Measurements from ENCODE around the gene ITGB1BP1.

ITGB1BP1 gene

DNA sequence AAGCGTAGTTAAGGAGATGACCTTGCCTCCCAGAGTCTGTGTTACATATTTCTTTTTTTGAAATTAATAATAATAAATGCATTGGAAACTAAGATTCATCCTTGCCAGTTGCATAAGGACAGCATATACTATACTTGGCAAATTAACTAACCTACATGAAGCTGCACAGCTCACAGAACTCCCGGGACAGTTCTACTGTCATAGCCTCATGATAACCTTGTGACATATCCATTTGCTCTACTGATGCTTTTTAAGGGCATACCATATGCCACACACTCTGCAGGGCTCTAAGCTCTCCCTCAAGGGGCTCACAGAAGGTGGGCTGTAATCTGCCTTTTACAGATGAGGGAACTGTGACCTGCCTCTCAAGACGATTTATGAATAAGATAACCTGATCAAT, 3.8 kb downstream of the ITGB1BP1 start:
- H3K4me3 ChIP-seq (ENCODE audit: low read depth, low read length): no peak overlapping the region
- TF ChIP-seq, protein P1, sequence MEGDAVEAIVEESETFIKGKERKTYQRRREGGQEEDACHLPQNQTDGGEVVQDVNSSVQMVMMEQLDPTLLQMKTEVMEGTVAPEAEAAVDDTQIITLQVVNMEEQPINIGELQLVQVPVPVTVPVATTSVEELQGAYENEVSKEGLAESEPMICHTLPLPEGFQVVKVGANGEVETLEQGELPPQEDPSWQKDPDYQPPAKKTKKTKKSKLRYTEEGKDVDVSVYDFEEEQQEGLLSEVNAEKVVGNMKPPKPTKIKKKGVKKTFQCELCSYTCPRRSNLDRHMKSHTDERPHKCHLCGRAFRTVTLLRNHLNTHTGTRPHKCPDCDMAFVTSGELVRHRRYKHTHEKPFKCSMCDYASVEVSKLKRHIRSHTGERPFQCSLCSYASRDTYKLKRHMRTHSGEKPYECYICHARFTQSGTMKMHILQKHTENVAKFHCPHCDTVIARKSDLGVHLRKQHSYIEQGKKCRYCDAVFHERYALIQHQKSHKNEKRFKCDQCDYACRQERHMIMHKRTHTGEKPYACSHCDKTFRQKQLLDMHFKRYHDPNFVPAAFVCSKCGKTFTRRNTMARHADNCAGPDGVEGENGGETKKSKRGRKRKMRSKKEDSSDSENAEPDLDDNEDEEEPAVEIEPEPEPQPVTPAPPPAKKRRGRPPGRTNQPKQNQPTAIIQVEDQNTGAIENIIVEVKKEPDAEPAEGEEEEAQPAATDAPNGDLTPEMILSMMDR (IDR thresholded peaks at IDR 0.05; ENCODE audit: insufficient read depth, low read depth, low read length, missing control alignments): no peak
- no peak for DNase-seq (ENCODE audit: low read depth)

DNA sequence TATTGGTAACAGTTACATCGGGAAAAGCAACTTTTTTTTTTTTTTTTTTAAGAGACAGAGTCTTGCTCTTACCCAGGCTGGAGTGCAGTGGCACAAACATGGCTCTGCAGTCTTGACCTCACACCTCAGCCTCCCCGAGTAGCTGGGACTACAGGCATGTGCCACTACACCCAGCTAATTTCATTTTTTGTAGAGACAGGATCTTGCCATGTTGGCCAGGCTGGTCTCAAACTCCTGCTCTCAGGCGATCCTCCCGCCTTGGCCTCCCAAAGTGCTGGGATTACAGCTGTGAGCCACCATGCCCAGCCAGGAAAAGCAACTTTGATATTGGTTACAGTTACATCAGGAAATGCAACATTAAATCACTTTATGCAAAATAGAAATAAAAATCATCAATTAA, 4.6 kb downstream of the ITGB1BP1 start:
- H3K4me3 ChIP-seq (ENCODE audit: low read depth, low read length): no peak overlapping the region

DNA sequence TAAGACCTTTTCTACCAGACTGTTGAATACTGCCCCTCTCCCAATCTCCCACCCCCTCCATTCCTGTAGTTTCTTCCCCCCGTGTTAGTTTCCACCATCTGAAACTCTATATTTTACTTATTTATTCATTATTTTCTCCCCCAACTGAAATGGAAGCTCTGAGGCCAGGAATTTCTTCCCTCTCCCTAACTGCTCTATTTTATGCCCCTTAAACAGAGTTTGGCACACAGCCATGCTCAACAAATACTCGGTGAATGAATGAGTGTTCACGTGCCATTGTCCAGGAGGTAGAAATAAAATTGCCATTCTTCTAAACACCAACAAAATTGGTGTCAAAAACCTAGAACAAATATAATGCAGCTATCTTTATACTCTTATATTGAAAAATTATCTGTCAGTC, 5.6 kb downstream of the ITGB1BP1 start:
- no peak for DNase-seq (ENCODE audit: low read depth)
- TF ChIP-seq, protein P1 (IDR thresholded peaks at IDR 0.05; ENCODE audit: insufficient read depth, low read depth, low read length, missing control alignments): no peak
- H3K4me3 ChIP-seq (ENCODE audit: low read depth, low read length): no peak overlapping the region

More for the DNA sequence above, 4.6 kb downstream of the ITGB1BP1 start:
- TF ChIP-seq, protein P1 (IDR thresholded peaks at IDR 0.05; ENCODE audit: insufficient read depth, low read depth, low read length, missing control alignments): no peak
- DNase-seq (ENCODE audit: low read depth): no peak

DNA sequence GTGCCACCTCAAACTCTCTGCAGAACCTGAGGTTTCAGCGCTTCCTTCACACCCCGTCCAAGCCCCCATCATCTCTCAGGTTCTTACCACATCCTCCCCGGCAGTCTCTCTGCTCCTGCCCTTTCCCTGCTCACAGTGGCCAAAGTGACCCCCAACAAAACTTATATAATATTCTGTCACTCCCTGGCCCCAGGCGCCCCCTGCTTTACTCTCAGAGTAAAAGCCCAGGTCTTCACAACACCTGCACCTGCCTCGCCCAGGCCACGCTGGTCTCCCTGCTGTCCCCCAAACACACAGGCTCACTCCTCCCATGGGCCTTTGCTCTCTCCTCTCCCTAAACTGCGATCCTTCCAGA, 6.4 kb downstream of the ITGB1BP1 start:
- TF ChIP-seq, protein P1 (IDR thresholded peaks at IDR 0.05; ENCODE audit: insufficient read depth, low read depth, low read length, missing control alignments): no peak
- no peak overlapping the region for H3K4me3 ChIP-seq (ENCODE audit: low read depth, low read length)
- DNase-seq (ENCODE audit: low read depth): no peak

DNA sequence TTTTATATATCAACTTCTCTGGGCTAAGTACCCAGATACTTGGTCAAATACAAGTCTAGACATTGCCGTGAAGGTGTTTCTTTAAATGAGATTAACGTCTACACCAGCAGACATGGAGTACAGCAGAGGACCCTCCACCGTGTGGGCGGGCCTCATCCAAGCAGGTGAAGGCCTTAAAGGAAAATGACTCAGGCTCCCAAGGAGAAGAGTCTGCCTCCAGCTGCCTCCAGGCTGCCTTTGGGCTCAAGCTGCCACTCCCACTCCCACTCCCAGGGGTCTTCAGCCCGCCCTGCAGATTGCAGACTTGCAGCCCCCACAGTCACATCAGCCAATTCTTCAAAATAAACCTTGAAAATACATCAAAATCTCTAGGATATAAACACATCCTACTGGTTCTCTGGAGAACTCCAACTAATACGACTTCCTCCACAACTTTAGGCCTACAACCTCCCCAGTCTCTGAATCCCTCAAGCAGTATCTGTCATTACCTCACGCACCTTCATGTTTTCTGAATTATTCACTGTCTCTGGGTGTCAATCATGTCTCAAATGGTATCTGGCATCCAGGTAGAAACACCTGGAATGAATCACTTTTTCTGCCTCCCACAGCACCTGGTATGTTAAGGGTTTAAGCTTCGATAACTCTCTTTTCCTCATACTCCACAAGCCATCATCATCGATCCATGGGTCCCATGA, 6.9 kb downstream of the ITGB1BP1 start:
- TF ChIP-seq, protein P1 (IDR thresholded peaks at IDR 0.05; ENCODE audit: insufficient read depth, low read depth, low read length, missing control alignments): no peak
- no peak overlapping the region for H3K4me3 ChIP-seq (ENCODE audit: low read depth, low read length)
- no peak for DNase-seq (ENCODE audit: low read depth)

DNA sequence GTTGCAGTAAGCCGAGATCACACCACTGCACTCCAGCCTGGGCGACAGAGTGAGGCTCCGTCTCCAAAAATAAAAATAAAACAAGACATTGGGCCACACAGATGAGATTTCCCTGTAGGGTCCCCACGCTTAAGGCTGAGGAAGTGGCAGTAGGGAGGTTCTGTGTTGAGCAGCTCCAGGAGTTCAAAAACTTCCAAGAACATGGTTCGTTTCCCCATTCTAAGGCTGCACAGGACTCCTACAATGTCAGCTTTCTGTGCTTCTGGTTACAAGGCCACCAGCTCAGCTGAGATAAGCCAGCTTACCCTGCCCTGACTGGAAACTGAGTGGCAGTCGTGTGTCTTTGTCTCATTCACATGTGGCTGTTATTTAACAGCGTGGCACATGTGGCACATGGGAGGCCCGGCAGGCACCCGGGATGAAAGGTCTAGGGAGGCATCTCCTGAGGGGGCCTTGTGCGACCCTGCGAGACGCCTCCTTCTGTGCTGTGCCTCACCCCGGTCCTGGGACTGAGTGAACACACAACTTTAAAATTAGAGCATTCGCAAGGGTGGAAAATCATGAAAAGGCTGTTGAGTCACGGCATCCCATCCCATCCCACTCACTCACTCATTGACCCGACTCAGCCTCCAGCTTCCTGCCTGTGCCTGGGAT, 7.7 kb downstream of the ITGB1BP1 start:
- no peak for DNase-seq (ENCODE audit: low read depth)
- TF ChIP-seq, protein P1 (IDR thresholded peaks at IDR 0.05; ENCODE audit: insufficient read depth, low read depth, low read length, missing control alignments): no peak
- H3K4me3 ChIP-seq (ENCODE audit: low read depth, low read length): no peak overlapping the region
